ENCODE data around the gene DDN. TPM values are rescaled to one million over a fixed set of nuclear protein-coding genes. Genes with fewer than 3 reads are reported as not detected.

Gene DDN
- total RNA-seq, 1 experiment from 2014 or later, result 0.35 TPM

DNA sequence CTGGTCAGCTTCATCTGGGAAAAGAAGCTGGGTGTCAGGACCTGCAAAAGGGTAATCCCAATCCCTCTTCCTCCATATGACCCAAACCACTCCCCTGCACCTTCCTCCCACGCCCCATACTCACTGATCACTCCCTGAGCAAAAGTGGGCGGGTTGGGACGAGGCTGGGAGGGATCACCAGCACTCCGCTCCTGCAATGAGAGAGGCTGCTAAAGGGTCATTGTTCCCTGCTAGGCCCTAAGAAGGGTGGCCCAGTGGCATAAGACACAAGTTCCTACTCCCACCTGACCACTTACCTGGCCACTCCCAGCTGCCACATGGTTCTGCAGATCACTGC lies 35.1 kb upstream of the DDN start:
- WGBS (ENCODE audit: extremely low coverage, insufficient read length, low lambda C conversion rate), result no CpG with 5 or more reads among the region's 4 CpGs

More for the DNA sequence above, 35.1 kb upstream of the DDN start:
- H3K4me1 Mint-ChIP-seq, result no peaks in the 10 kb centered on the region
- H3K4ac ChIP-seq (ENCODE audit: low read depth, low read length), result no peak overlapping the region
- H3K23ac ChIP-seq (ENCODE audit: insufficient read length, low read depth, low read length), result no peak overlapping the region
- H3K4me1 ChIP-seq (ENCODE audit: insufficient read depth, low read length), result no peaks in the 10 kb centered on the region
- no peaks in the 10 kb centered on the region for H3K27me3 Mint-ChIP-seq (ENCODE audit: low read depth)
- H3K9me3 ChIP-seq (ENCODE audit: control insufficient read depth, low read depth, low read length), result no peaks in the 10 kb centered on the region
- no peaks in the 10 kb centered on the region for H3K79me1 ChIP-seq (ENCODE audit: insufficient read depth, low read depth, low read length, poor library complexity, severe bottlenecking)
- no peaks in the 10 kb centered on the region for H3K27me3 ChIP-seq (ENCODE audit: insufficient read depth, low read length)
- no peak overlapping the region for H2BK12ac ChIP-seq (ENCODE audit: insufficient read length, low read depth, low read length)
- H3K27ac ChIP-seq (ENCODE audit: insufficient read length, low read depth, low read length), result no peak overlapping the region
- no peak overlapping the region for H3K9ac ChIP-seq (ENCODE audit: extremely low read depth, insufficient read length, low read length)
- H3K27ac Mint-ChIP-seq, result no peak overlapping the region
- H3K56ac ChIP-seq (ENCODE audit: insufficient read length, low read depth, low read length), result no peak overlapping the region
- no peak overlapping the region for H2BK20ac ChIP-seq (ENCODE audit: low read depth, low read length, poor library complexity, severe bottlenecking)
- no peak overlapping the region for H3K14ac ChIP-seq (ENCODE audit: insufficient read depth, low read length)
- H4K8ac ChIP-seq (replicated peaks; ENCODE audit: insufficient read length, low read depth, low read length), result no peak overlapping the region
- no peak overlapping the region for H3K18ac ChIP-seq (ENCODE audit: insufficient read length, low read depth, low read length)
- H4K5ac ChIP-seq (ENCODE audit: insufficient read length, low read depth, low read length), result no peak overlapping the region
- no peak overlapping the region for H2BK5ac ChIP-seq (ENCODE audit: insufficient read length, low read length)
- H3K79me2 ChIP-seq (ENCODE audit: insufficient read depth, low read length), result no peaks in the 10 kb centered on the region
- H3K9me3 Mint-ChIP-seq, result no peaks in the 10 kb centered on the region
- H4K91ac ChIP-seq (ENCODE audit: insufficient read length, low read depth, low read length), result no peak overlapping the region
- H2BK15ac ChIP-seq (ENCODE audit: low read depth, low read length), result no peak overlapping the region
- no peaks in the 10 kb centered on the region for H3K23me2 ChIP-seq (ENCODE audit: insufficient read length, low read depth, low read length, poor library complexity, severe bottlenecking)
- no peak overlapping the region for H3T11ph ChIP-seq (ENCODE audit: low read length)
- H3K4me3 Mint-ChIP-seq, result no peak overlapping the region
- H3K4me2 ChIP-seq (ENCODE audit: insufficient read depth, insufficient read length, low read length), result no peak overlapping the region
- no peak overlapping the region for H2BK120ac ChIP-seq (ENCODE audit: low read depth, low read length, poor library complexity, severe bottlenecking)
- no peaks in the 10 kb centered on the region for H4K20me1 ChIP-seq (ENCODE audit: control insufficient read depth, insufficient read depth, insufficient read length)
- peaks cover 35 to 89% (median 85%) of the 10 kb centered on the region in 3 experiments; a peak in 6 of 7 replicates for H3K36me3 Mint-ChIP-seq (ENCODE audit: insufficient read depth in 1 of 3, low read depth in 3 of 3)
- DNase-seq, result no peak
- TF ChIP-seq, protein P1, sequence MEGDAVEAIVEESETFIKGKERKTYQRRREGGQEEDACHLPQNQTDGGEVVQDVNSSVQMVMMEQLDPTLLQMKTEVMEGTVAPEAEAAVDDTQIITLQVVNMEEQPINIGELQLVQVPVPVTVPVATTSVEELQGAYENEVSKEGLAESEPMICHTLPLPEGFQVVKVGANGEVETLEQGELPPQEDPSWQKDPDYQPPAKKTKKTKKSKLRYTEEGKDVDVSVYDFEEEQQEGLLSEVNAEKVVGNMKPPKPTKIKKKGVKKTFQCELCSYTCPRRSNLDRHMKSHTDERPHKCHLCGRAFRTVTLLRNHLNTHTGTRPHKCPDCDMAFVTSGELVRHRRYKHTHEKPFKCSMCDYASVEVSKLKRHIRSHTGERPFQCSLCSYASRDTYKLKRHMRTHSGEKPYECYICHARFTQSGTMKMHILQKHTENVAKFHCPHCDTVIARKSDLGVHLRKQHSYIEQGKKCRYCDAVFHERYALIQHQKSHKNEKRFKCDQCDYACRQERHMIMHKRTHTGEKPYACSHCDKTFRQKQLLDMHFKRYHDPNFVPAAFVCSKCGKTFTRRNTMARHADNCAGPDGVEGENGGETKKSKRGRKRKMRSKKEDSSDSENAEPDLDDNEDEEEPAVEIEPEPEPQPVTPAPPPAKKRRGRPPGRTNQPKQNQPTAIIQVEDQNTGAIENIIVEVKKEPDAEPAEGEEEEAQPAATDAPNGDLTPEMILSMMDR (conservative IDR thresholded peaks at IDR 0.05), result no peak
- H2AFZ ChIP-seq (ENCODE audit: low read length), result no peak overlapping the region
- no peak overlapping the region for H2AK5ac ChIP-seq (ENCODE audit: insufficient read length, low read length)
